ENCODE results near the gene AKR1B15. TPM values are rescaled to one million over a fixed set of nuclear protein-coding genes. Genes with fewer than 3 reads are reported as not detected.

The AKR1B15 gene
- total RNA-seq, 1 experiment from 2014 or later = not detected

- ChIA-PET POLR2A (no interaction called here), CTCF (no interaction called here)
- Mint-ChIP-seq H3K36me3 (ENCODE audit: insufficient read depth, unreplicated experiment) (no peaks in the 10 kb centered on the region), H3K9me3 (ENCODE audit: unreplicated experiment) (peaks cover 10% of the 10 kb centered on the region), H3K4me3 (ENCODE audit: unreplicated experiment) (no peak overlapping the region), H3K27ac (ENCODE audit: unreplicated experiment) (no peak overlapping the region), H3K27me3 (ENCODE audit: insufficient read depth, unreplicated experiment) (peaks cover 12% of the 10 kb centered on the region), H3K4me1 (ENCODE audit: low read depth, unreplicated experiment) (no peaks in the 10 kb centered on the region)
- H3K4me1 ChIP-seq = no peaks in the 10 kb centered on the region
- H3K9me3 ChIP-seq = no peaks in the 10 kb centered on the region
- H3K36me3 ChIP-seq (ENCODE audit: control insufficient read depth, insufficient read depth, low read length) = no peaks in the 10 kb centered on the region
- peaks cover 3% of the 10 kb centered on the region for H3K27me3 ChIP-seq (replicated peaks; ENCODE audit: control insufficient read depth, insufficient read depth, low read length)
- BruUV-seq (replicated peaks) = no TSS peak
- TF ChIP-seq, protein P1, sequence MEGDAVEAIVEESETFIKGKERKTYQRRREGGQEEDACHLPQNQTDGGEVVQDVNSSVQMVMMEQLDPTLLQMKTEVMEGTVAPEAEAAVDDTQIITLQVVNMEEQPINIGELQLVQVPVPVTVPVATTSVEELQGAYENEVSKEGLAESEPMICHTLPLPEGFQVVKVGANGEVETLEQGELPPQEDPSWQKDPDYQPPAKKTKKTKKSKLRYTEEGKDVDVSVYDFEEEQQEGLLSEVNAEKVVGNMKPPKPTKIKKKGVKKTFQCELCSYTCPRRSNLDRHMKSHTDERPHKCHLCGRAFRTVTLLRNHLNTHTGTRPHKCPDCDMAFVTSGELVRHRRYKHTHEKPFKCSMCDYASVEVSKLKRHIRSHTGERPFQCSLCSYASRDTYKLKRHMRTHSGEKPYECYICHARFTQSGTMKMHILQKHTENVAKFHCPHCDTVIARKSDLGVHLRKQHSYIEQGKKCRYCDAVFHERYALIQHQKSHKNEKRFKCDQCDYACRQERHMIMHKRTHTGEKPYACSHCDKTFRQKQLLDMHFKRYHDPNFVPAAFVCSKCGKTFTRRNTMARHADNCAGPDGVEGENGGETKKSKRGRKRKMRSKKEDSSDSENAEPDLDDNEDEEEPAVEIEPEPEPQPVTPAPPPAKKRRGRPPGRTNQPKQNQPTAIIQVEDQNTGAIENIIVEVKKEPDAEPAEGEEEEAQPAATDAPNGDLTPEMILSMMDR (IDR thresholded peaks at IDR 0.05; ENCODE audit: insufficient read depth in 1 of 2, low read depth in 1 of 2, low read length in 1 of 2, severe bottlenecking in 1 of 2, unreplicated experiment in 1 of 2) = no peak
- no peak for DNase-seq
- intact Hi-C loops (cut with micrococcal nuclease; ENCODE audit: unreplicated experiment) = no loop called here
- H3K4me3 ChIP-seq (ENCODE audit: low read depth, low read length) = no peak overlapping the region
These were observed 64.9 kb downstream of the AKR1B15 start for GRCh38 chr7:134613623-134614347.

DNA sequence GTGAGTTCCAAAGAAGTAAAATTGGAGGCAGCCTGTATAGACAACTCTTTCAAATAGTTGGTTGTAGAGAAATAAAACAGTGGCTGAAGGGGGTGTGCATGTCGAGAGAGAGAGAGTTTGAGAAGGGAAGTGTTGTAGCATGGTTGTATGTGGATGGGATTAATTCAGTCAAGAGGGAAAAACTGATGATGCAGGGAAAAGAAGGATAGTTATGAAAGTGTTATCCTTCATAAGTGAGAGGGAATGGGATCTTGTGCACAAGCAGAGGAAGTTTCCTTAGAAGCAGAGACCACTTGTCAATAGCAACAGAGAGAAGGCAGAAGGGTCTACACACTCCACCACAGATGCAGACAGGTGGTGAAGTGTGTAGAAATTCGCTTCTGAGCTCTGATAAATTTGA is 67.7 kb downstream of the AKR1B15 start:
- Histone ChIP-seq H3K4me3 (ENCODE audit: low read depth, low read length) (no peak overlapping the region), H3K27me3 (replicated peaks; ENCODE audit: control insufficient read depth, insufficient read depth, low read length) (peaks cover 2% of the 10 kb centered on the region), H3K36me3 (ENCODE audit: control insufficient read depth, insufficient read depth, low read length) (no peaks in the 10 kb centered on the region), H3K4me1 (no peaks in the 10 kb centered on the region), H3K9me3 (no peaks in the 10 kb centered on the region)
- Mint-ChIP-seq H3K9me3 (ENCODE audit: unreplicated experiment) (peaks cover 10% of the 10 kb centered on the region), H3K27ac (ENCODE audit: unreplicated experiment) (no peak overlapping the region), H3K36me3 (ENCODE audit: insufficient read depth, unreplicated experiment) (no peaks in the 10 kb centered on the region), H3K27me3 (ENCODE audit: insufficient read depth, unreplicated experiment) (peaks cover 13% of the 10 kb centered on the region), H3K4me1 (ENCODE audit: low read depth, unreplicated experiment) (no peaks in the 10 kb centered on the region), H3K4me3 (ENCODE audit: unreplicated experiment) (no peak overlapping the region)
- intact Hi-C loops (cut with micrococcal nuclease; ENCODE audit: unreplicated experiment) = no loop called here
- ChIA-PET POLR2A (no interaction called here), CTCF (no interaction called here)
- no TSS peak for BruUV-seq (replicated peaks)
- no peak for DNase-seq
- TF ChIP-seq, protein P1 (IDR thresholded peaks at IDR 0.05; ENCODE audit: insufficient read depth in 1 of 2, low read depth in 1 of 2, low read length in 1 of 2, severe bottlenecking in 1 of 2, unreplicated experiment in 1 of 2) = no peak

DNA sequence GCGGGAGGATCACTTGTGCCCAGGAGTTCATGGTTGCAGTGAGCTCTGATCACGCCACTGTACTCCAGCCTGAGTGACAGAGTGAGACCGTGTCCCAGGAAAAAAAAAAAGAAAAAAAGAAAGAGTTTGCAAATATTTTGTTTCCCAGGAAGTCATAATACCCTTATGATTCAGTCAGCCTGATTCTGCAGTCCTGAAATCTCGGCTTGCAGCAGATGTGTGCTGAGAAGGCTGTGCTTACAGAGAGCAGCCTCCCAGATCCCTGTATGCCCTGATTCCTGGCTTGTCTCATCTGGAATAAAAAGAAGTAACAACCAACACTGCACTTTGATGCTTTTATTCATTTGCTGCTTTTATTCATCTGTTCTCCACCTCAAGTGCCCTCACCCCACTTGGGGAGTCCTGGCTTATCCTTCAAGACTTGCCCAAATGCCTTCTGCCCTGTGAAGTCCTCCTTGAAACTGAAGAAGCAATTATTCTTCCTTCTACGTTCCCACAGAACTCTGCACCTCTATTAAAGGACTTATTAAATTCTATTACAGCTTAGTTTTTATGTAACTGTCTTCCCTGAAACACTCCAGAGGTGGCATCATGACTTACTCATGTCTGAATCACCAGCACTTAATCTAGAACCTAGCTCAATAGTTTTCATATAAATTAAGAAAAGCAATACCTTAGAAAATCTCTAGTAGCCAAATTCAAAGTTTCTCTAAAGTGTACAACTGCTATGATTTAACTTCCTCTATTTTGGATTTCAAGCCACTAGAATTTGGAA is 70.0 kb downstream of the AKR1B15 start:
- H3K36me3 Mint-ChIP-seq (ENCODE audit: insufficient read depth, unreplicated experiment) = no peaks in the 10 kb centered on the region
- no peaks in the 10 kb centered on the region for H3K9me3 ChIP-seq
- H3K4me1 Mint-ChIP-seq (ENCODE audit: low read depth, unreplicated experiment) = no peaks in the 10 kb centered on the region
- H3K27me3 Mint-ChIP-seq (ENCODE audit: insufficient read depth, unreplicated experiment) = peaks cover 22% of the 10 kb centered on the region
- ChIA-PET CTCF (interaction anchor here (1.5 kb wide), 1 partner anchor 187 kb away, joined by 3 read pairs; no protein-coding TSS in a partner anchor), POLR2A (no interaction called here)
- no peaks in the 10 kb centered on the region for H3K4me1 ChIP-seq
- H3K36me3 ChIP-seq (ENCODE audit: control insufficient read depth, insufficient read depth, low read length) = no peaks in the 10 kb centered on the region
- intact Hi-C loops (cut with micrococcal nuclease; ENCODE audit: unreplicated experiment) = no loop called here
- TF ChIP-seq, protein P1 (IDR thresholded peaks at IDR 0.05; ENCODE audit: insufficient read depth in 1 of 2, low read depth in 1 of 2, low read length in 1 of 2, severe bottlenecking in 1 of 2, unreplicated experiment in 1 of 2) = no peak
- no peak overlapping the region for H3K27ac Mint-ChIP-seq (ENCODE audit: unreplicated experiment)
- no peak overlapping the region for H3K4me3 ChIP-seq (ENCODE audit: low read depth, low read length)
- peaks cover 10% of the 10 kb centered on the region for H3K9me3 Mint-ChIP-seq (ENCODE audit: unreplicated experiment)
- DNase-seq = no peak
- no peak overlapping the region for H3K4me3 Mint-ChIP-seq (ENCODE audit: unreplicated experiment)
- BruUV-seq (replicated peaks) = no TSS peak
- peaks cover 2% of the 10 kb centered on the region for H3K27me3 ChIP-seq (replicated peaks; ENCODE audit: control insufficient read depth, insufficient read depth, low read length)

Measured in Caco-2 (cell line).